Fibroblast of the aortic adventitia (primary cell): ENCODE data around the gene NAV1. TPM values are rescaled to one million over a fixed set of nuclear protein-coding genes. Genes with fewer than 3 reads are reported as not detected.

Experiments used
- DNase-seq: peaks from one replicate; pipeline ENCODE4 v3.0.0-alpha.2; 2010; ENCODE audit warnings: low read depth
- H3K4me3 ChIP-seq: 2 replicates; pipeline ENCODE4 v1.5.1; 2011; ENCODE audit warnings: low read depth, mild to moderate bottlenecking, control low read depth, low read length, moderate library complexity
- total RNA-seq: library from RNA; depleted of rRNA; stranded (reverse); fragments of >200 nt; gene quantifications from 2 replicates; pipeline ENCODE4 v1.2.3, GENCODE V29; 2012; ENCODE audit warnings: low replicate concordance
- TF ChIP-seq, protein P1 (sequence below): IDR thresholded peaks from 2 replicates; pipeline ENCODE4 v1.5.1; 2011; ENCODE audit warnings: mild to moderate bottlenecking, low read length, control low read depth, inconsistent platforms; ENCODE audit not compliant: insufficient read depth

Gene NAV1
- total RNA-seq, 1 donor, result 136 TPM

DNA sequence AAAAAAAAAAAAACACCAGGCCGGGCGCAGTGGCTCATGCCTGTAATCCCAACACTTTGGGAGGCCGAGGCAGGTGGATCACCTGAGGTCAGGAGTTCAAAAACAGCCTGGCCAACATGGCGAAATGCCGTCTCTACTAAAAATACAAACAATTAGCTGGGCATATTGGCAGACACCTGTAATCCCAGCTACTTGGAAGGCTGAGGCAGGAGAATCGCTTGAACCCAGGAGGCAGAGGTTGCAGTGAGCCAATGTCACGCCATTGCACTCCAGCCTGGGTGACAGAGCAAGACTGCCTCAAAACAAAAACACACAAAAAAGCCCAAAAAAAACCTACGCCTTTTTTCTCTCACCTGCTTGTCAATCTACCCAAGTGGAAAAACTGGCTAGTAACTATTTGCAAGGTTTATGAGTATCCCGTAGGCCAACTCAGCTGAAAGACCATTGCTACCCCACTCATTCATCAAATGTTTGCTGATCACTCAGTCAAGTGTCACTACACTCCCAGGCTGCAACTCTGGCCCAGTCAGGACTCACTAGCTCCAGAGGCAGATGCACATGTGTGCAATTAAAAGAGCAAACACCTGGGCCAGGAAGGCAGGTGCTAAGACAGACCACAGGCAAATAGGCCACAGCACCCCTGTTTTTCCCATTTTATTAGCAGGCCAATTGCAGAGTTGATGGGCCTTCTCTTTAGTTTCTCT is 34.0 kb upstream of the NAV1 start:
- TF ChIP-seq, protein P1, sequence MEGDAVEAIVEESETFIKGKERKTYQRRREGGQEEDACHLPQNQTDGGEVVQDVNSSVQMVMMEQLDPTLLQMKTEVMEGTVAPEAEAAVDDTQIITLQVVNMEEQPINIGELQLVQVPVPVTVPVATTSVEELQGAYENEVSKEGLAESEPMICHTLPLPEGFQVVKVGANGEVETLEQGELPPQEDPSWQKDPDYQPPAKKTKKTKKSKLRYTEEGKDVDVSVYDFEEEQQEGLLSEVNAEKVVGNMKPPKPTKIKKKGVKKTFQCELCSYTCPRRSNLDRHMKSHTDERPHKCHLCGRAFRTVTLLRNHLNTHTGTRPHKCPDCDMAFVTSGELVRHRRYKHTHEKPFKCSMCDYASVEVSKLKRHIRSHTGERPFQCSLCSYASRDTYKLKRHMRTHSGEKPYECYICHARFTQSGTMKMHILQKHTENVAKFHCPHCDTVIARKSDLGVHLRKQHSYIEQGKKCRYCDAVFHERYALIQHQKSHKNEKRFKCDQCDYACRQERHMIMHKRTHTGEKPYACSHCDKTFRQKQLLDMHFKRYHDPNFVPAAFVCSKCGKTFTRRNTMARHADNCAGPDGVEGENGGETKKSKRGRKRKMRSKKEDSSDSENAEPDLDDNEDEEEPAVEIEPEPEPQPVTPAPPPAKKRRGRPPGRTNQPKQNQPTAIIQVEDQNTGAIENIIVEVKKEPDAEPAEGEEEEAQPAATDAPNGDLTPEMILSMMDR, result no peak
- DNase-seq, result no peak
- H3K4me3 ChIP-seq, result peak overlapping the region; percentile 76

DNA sequence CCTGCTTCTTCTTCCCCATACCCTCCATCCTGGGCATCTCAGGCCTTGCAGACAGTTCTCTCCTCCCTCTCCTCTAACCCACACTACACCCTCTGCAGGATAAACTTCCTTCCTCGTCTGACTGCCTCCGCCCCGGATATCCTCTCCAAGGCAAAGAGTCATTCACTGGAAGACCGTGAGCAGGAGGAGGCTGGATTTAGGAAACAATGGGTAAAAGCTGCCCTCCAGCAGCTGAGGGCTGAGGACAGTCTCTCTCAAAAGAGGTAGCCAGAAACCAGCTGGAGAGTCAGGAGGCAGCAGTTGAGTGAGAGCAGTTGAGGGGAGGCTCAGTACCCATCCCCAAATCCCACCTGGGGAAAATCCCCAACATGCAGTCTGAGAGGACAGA is 33.4 kb upstream of the NAV1 start:
- peak; percentile 72 for DNase-seq
- peak overlapping the region; percentile 76 for H3K4me3 ChIP-seq
- TF ChIP-seq, protein P1, result peak; percentile 18

DNA sequence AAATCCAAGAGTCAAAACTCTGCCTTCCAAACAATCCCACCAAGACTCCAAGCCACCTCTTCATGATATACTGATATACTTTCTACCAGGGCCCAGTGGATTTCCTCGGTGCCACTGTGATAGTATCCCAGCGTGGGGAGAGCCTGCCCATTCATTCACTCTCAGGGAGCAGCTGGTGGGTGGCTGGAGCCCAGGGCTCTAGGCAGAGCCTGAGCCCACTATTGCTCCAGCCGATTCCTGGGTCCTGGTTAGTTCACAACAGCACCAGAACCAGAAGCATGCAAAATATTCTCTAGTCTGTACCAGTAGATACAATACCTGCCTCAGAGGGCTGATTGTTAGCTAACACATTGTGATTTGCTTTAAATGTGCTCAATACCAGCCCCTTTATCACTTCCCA is 32.8 kb upstream of the NAV1 start:
- TF ChIP-seq, protein P1, result no peak
- H3K4me3 ChIP-seq, result peak overlapping the region; percentile 76
- peak; percentile 17 for DNase-seq

DNA sequence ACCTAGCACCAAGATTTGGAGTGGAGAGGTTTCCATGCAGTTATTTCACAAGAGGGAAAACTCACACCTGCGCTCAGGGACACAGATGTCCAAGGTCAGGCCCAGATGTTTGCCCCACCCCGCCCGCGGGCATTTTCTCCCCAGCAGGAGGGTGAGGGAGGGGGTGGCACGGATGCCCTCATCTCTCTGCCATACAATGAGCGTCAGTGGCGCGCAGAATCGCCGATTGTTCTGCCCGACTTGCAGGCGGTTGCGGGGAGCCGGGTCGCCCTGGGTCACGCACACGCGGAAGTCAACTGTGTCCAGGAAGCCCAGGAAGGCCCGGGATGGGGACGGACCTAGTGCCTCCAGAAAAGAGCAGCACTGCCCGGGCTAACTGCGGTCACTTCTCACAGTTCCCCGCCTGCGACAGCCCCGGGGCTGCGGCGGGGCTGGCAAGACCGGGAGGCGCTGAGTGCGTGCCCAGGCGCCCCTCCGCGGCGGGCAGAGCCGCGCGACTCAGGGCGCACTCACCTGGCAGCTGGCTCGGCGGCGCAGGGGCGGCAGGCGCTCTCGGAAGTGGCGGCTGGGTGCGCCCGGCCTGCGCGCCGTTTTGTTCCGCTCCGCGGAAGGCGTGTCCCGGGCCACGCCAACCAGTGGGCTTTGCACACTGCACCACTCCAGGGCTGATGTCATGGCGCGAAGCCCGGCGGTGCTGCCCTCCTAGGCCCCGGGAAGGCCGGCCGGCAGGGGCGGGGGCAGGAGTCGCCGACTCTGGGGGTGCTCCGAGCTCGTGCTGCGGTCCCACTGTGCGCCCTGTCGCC is 32.2 kb upstream of the NAV1 start, which contains the start of gene CSRP1:
TSS of gene CSRP1 (minus strand) at position 567 of the 803 bp plus-strand sequence. CDS start 10,820 bp downstream, outside the sequence.
- peak within 1 kb of the TSS; percentile 76 for H3K4me3 ChIP-seq
- TF ChIP-seq, protein P1, result no peak
- peak; percentile 74 for DNase-seq

DNA sequence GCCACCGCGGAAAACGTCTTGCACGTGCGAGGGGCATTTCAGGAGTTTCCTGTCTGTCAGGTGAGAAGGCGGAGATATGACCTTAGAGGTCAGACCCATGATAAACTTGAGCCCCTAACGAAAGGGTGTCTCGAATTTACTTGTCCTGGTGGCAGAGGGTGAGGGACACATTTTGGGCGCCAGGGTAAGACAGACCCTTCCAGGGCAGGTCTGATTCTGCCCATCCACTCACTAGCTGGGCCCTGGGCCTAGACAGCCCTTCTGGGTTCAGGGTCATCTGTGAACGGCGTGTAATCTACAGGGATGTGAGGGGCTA is 31.6 kb upstream of the NAV1 start:
- TF ChIP-seq, protein P1, result no peak
- peak overlapping the region; percentile 76 for H3K4me3 ChIP-seq
- DNase-seq, result no peak

DNA sequence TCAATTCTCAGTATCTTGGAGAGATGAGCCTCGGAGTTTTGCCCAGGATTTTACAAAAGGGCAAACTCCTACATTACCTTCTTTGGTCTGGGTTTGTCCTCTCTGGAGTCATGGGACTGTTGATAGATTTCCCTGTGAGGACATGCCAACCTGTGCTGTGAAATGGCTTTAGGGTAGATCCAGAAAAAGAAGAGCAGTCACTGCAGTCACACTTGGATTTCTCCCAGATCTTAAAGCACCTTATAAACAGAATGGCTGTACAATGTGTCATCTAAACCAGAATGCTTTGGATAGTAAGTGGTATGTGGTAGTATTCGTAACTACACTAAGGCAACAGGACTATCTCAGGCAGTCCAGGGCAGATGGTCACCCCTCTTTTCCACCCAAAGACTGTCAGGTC is 30.1 kb upstream of the NAV1 start:
- TF ChIP-seq, protein P1, result no peak
- H3K4me3 ChIP-seq, result no peak overlapping the region
- no peak for DNase-seq
